GM19468 (cell line): ENCODE data around the gene ACAD10.

Source experiments
- ATAC-seq: cut with Tn5 transposase; IDR thresholded peaks from one replicate; pipeline ENCODE4 v1.9.1; 2021; ENCODE audit warnings: mild to moderate bottlenecking, moderate library complexity, moderate number of reproducible peaks; ENCODE audit not compliant: unreplicated experiment; ENCODE audit errors: extremely low read depth

ACAD10 gene

DNA sequence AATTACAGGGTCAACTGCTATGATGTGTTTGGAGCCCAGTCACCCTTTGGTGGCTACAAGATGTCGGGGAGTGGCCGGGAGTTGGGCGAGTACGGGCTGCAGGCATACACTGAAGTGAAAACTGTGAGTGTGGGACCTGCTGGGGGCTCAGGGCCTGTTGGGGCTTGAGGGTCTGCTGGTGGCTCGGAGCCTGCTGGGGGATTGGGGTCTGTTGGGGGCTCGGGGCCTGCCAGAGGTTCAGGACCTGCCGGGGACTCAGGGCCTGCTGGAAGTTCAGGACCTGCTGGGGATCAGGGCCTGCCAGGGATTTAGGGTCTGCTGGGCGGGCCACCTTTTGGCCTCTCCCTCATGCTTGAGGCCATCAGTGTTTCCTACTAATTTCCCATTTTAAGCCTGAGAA lies 118.0 kb downstream of the ACAD10 start:
- ATAC-seq: no peak

- ATAC-seq: no peak
Measured at GRCh38 chr12:111806304-111806703, 120.5 kb downstream of the ACAD10 start.
